GM19463 (cell line): ENCODE measurements around the gene ZNF598.
A peak's percentile ranks its signal among the peaks of the same experiment; 100 is the strongest.
"Not testable (repeated sequence)": the region's sequence is repeated elsewhere in the genome, so short reads cannot be mapped to it uniquely, and the experiment has no call there.

ENCODE experiments used
- ATAC-seq: cut with Tn5 transposase; IDR thresholded peaks from one replicate; pipeline ENCODE4 v1.9.1; 2021; ENCODE audit warnings: mild to moderate bottlenecking, moderate library complexity; ENCODE audit not compliant: unreplicated experiment

Gene ZNF598

DNA sequence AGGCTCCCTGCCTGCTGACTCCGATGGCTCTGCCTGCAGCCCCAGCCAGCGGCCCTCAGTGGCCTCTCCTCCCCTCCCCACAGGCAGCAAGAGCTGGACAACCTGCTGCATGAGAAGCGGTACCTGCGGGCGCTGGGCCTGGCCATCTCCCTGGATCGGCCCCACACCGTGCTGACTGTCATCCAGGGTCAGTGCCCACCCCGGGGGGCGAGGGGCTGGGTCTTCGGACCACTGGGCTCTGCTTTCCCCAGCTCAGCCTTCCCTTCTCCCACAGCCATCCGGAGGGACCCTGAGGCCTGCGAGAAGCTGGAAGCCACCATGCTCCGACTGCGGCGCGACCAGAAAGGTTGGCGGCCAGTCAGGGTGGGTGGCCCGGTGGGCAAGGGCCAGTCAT lies 31.7 kb downstream of the ZNF598 start:
- ATAC-seq = no peak

DNA sequence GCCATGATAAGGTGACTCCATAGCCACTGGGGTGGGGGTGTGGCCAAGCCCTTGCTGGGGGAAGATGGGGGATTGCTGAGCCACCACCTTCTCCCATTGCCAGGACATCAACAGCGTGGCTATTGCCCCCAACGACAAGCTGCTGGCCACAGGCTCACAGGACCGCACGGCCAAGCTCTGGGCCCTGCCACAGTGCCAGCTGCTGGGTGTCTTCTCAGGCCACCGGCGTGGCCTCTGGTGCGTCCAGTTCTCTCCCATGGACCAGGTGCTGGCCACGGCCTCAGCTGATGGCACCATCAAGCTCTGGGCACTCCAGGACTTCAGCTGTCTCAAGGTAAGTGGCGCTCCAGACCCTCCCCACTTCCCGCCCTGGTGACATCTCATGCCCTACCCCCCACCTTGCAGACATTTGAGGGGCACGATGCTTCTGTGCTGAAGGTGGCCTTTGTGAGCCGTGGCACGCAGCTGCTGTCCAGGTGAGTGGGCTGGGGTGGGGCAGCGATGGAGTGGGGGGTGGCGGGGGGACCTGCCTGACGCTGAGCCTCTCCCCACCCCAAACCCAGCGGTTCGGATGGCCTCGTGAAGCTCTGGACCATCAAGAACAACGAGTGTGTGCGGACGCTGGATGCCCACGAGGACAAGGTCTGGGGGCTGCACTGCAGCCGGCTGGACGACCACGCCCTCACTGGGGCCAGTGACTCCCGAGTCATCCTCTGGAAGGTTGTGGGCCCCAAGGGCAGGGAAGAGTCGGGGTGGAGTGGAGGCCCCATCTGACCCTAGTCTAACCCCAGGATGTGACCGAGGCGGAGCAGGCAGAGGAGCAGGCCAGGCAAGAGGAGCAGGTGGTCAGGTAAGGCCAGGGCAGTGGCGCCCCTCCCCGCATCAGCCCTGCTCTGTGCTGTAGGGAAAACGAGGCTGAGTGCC lies 32.4 kb downstream of the ZNF598 start:
- ATAC-seq = no peak

DNA sequence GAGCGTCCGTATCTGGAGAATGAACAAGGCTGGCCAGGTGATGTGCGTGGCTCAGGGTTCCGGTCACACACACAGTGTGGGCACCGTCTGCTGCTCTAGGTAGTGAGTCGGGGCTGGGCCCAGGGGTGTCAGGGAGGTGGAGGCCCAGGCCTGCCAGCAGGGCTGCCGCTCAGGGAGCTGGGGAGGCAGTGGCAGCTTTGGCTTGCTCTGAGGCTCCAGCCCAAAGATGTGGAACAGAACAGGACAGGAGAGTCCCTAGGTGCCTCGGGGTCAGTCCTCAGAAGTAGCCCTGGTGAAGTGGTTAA lies 33.5 kb downstream of the ZNF598 start:
- no peak for ATAC-seq

DNA sequence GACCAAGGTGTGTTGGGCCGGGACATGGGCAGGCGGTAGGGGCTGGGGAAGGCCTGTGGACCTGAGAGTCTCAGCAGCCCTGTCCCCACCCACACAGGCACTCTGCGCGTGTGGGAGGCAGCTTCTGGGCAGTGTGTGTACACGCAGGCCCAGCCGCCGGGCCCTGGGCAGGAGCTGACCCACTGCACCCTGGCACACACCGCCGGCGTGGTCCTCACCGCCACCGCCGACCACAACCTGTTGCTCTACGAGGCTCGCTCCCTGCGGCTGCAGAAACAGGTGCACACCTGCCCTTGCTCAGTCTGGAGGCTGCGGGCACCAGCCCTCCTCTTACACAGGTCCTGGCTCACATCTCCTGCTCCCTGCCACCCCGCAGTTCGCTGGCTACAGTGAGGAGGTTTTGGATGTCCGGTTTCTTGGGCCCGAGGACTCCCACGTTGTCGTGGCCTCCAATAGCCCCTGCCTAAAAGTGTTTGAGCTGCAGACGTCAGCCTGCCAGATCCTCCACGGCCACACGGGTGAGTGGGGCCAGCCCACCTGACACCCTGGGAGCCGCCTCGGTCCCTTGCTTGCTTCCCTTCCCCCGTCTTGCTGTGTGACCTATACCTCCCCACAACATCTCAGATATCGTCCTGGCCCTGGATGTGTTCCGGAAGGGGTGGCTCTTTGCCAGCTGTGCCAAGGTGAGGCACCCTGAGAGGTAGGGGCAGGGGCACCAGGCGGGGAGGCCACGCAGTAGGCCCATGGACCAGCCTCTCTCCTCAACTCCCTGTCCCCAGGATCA lies 34.0 kb downstream of the ZNF598 start:
- no peak for ATAC-seq

DNA sequence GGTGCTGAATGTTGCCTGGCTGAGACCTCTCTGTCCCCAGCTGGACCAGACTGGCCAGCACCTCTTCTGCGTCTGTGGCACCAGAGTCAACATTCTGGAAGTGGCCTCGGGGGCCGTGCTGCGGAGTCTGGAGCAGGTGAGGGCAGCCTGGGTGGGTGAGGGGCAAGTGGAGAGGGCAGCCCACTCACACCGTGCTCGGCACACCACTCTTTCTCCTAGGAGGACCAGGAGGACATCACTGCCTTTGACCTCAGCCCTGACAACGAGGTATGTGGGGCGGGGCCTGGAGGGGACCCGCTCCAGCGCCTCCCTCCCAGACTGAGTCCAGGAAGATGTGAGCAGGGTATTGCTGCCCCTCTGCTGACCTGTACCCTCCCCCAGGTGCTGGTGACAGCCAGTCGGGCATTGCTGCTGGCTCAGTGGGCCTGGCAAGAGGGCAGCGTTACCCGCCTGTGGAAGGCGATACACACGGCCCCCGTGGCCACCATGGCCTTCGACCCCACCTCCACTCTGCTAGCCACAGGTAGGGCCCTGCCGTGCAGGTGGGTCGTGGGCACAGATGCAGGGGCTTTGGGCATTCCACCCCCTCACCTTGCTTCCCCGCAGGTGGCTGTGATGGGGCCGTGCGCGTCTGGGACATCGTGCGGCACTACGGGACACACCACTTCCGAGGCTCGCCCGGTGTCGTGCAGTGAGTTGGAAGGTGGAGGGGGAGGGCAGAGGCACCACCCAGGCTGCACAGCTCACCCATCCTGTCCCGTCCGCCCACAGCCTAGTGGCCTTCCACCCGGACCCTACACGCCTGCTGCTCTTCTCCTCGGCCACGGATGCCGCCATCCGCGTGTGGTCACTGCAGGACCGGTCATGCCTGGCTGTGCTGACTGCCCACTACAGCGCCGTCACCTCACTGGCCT lies 35.2 kb downstream of the ZNF598 start:
- ATAC-seq = no peak

DNA sequence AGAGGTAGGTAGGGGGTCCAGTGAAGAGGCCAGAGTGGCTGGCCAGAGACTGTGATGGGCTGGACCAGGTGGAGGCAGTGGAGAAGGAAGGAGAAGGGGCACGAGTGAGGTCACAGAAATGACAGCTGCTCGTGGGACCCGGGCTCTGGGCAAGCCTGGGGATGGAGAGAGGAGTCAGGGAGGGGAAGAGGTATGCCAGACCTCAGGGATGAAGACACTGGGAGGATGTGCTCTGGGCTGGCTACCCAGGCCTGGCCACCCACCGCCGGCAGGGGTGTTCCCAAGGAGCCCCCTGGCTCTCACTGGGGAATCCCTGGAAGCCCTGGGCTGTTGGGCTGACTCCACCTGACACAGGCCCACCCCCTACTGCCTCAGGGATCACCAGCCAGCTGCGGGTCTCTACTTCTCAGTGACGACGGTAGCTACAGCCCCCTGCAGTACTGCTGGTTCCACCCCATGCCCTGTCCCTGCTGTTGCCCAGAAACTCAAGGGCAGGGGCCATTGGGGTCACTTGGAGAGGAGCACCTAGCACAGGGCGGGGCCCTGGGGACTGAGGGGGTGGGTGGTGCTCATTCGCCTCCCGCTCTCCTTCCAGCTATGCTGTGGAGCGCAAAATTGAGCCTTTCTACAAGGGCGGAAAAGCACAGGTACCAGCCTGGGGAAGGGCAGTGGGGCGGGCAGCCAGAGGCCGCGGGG lies 36.0 kb downstream of the ZNF598 start:
- ATAC-seq = no peak

DNA sequence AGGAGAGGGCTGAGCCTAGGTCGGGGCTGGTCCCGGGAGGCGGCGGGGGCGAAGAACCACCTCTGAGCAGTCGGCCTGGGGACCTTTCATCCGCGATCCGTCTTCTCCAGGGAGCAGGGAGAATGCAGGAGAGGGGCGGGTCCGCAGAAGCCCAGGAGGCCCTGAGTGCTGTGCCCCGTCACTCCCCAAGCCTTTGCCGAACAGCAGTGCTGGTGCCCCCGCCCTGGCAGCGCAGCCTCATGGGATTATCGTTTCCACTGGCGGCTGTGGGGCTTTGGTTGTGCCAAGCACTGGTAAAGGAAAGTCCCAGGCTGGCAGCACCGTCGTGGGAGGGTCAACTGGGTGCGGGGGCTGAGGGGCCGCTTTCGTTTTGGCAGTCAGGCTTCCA lies 37.1 kb downstream of the ZNF598 start:
- ATAC-seq = no peak

DNA sequence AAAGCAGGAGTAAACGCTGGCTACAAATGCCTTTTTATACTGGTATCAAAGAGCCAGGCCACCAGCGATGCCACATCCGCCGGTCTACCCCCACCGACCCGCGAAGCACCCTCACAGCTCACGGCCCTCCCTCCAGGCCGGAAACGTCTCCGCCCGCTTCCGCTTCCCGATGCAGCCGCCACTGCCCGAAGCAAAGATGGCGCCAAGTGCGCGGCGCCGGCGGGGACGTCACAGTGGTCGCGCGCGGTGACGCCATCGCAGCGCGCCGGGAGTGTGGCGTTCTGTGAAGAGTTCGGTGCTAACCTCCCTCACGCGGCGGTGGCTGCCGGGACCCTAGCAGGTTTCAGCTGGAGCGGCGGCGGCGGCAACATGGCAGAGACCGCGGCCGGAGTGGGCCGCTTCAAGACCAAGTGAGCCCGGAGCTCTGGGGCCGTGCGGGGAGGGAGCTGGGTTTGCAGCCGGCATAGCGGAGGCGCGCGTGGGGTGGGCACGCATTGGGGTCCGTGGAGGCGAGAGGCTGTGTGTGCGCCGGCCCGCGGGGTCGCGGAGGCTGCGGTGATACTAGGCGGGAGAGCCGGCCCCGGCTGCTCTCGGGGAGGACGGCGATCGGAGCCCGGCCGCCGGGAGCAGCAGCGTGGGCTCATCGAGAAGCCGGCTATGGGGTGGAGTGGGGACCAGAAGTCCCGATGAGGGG lies 37.7 kb downstream of the ZNF598 start, which contains the start of gene TBL3:
Gene TBL3 (plus strand): TSS at position 258 of the 694 bp plus-strand sequence. CDS start 112 bp downstream, at position 370.
- ATAC-seq = peak; percentile 90

DNA sequence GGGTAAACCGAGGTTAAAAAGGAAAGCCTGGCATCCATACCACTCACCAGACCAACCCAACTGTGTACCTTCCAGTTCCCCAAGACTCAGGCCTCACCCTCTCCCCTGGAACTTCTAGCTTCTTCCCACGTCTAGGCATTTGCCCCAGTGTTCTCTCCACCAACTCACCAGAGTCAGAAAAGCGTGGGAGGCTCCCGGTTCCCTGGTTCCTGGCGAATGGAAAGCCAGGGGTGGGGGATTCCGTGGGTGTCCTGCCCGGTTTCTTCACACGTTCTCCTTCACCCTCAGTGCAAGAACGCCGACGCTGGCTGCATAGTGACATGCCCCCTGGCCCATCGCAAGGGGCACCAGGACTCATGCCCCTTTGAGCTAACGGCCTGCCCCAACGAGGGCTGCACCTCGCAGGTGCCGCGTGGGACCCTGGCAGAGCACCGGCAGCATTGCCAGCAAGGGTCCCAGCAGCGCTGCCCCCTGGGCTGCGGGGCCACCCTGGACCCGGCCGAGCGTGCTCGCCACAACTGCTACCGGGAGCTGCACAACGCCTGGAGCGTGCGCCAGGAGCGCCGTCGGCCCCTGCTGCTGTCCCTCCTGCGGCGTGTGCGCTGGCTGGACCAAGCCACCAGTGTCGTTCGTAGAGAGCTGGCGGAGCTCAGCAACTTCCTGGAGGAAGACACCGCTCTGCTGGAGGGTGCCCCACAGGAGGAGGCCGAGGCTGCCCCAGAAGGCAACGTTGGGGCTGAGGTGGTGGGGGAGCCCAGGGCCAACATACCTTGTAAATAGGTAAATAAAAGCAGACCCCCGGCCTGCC lies 41.3 kb downstream of the ZNF598 start:
- ATAC-seq = no peak

DNA sequence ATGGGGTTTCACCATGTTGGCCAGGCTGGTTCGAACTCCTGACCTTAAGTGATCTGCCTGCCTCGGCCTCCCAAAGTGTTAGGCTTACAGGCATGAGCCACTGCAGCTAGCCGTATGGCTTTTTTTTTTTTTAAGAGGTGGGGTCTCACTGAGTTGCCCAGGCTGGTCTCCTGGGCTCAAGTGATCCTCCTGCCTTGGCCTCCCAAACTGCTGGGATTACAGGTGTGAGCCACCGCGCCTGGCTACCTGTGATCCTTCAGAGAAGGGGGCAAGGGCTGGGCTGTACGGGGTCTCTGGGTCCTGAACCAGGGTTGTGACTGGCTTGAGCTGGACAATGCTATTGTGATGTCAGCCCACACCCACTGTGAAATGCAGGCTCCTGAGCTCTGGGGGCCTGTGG lies 43.2 kb downstream of the ZNF598 start, which contains the start of gene RNF151:
Gene RNF151 (plus strand): TSS at position 397 of the 400 bp plus-strand sequence. CDS start 26 bp downstream, outside the sequence.
- ATAC-seq = no peak

DNA sequence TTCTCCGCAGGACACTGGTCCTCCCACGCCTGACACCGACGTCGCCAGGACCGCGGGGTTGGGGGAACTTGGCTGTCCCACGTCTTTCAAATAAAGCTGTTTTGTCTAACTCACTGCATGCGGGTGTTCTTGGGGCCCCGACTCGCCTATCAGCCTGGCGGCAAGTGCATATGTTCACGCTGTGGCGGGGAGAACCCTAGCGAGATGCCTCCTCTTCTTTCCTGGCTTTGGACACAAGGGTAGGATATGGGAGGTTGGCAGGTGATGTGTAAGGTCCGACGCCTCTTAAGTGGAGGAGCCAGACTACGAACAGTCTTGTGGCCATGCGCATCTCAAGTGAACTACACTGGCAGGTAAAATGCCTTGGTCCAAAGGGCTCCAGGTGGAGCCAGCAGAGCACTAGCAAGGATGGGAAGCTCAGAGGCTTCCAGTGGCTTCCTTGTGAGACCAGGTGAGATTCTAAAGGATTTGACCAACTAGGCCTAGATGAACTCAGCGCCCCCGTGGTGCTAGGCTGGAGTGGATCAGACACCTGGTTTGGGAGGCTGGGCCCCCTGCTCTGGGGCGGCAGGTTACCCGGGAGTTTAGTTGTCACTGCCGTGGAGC lies 44.1 kb downstream of the ZNF598 start:
- ATAC-seq = no peak

DNA sequence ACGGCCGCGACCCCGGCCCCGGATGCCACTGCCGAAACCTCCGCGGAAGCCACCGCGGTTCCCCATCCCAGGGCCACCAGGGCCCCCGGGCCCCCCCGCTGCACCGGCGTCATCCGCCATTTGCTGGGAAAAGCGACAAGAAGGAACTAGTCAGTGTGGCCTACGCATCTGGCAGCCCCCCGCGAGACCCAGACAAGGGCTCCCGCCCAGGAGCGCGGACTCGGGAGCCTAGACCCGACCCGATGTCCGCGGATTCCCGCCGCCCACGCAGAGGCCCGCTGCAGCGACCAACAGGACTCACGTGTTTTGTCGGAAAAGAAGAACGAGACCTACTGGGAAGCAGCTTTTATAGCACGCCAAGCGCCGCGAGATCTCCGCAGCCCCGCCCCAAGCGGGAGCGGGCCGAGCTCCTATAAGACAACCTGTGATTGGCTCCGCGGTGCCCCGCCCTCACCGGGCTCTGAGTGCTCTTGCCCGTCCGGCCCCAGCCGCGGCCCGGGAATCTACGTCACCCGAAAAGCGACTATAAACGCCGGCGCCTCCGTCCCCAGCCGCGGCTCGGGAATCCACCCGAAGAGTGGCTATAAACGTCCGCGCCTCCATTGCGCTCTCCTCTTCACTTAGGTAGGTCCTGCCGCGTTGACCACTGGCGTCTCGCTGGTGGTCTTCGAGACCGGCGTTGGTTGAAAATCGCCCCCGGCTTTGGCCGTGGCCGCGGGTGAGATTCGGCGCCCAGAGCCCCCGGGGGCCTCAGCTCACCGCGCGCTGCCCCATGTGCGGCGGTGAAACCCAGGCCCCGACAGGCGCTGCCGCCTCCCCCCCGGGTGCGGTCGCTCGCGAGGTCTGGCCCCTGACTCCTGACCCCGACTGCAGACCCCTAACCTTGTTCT lies 44.9 kb downstream of the ZNF598 start, which contains the start of gene RPS2:
Gene RPS2 (minus strand): TSS at position 321 of the 890 bp plus-strand sequence. CDS start 201 bp downstream, at position 120.
- peak; percentile 90 for ATAC-seq

DNA sequence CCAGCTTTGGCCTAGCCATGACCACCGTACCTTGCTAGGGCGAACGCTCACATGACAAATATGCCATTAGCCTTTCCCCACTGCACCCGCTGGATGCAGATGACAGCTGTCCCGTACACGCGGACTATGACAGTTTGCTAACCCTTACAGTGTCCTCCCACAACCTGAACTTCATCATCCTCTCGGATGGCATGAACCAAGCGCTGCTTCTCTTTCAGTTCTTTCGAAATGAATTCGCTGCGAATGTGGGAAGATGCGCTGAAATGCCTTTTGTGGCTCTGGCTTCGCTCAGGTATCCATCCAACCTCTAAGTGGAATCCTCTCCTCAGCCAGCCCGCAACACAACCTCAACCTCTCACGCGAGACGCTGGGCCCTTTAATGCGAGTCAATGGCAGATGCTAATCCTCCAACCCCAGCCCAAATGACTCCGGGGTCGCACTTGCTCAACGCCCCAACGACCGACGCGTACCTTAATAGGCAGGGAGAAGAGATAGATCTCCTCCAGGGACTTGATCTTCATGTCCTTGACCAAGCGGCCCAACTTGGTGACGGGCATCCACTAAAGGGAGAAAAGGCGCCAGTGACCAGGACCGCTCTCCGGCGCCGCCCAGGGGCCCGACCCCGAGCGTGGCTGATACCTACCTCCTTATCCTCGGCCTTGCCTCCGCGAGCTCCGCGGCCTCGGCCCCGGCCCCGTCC lies 45.7 kb downstream of the ZNF598 start:
- ATAC-seq = peak; percentile 2

DNA sequence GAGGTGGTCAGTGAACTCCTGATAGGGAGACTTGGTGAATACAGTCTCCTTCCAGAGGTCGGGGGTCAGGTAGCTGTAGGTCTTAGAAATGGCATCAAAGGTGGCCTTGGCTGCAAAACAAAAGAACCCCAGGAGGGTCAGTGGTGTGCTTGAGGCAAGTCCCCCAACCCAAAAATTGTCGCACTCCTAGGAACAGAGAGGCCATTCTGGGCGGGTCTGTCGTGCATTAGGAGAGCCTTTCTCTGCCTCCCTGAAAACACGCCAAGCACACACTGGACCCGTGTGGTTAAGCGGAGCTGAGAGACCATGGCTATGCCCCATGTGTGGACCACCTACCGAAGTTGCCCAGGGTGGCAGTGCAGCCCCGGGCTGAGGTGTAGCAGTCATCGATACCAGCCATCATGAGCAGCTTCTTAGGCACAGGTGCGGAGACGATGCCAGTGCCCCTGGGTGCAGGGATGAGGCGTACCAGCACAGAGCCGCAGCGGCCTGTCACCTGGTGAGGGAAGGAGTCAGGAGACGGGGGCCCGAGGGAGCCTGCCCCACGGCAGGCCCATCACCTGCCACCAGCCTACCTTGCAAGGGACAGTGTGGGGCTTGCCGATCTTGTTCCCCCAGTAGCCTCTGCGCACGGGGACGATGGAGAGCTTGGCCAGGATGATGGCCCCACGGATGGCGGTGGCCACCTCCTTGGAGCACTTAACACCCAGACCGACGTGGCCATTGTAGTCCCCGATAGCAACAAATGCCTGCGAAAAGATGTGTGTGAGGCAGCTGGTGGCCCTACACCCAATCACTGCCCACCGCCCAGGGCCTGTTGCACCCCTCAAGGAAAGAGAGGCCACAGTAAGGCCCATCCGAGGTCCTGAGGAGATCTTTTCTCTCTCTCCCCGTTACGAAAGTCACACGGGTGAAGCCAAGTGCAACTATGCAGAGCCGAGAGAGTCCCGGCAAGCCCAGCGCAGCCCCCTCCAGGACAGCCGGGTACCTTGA lies 47.2 kb downstream of the ZNF598 start:
- not testable (repeated sequence) for ATAC-seq

DNA sequence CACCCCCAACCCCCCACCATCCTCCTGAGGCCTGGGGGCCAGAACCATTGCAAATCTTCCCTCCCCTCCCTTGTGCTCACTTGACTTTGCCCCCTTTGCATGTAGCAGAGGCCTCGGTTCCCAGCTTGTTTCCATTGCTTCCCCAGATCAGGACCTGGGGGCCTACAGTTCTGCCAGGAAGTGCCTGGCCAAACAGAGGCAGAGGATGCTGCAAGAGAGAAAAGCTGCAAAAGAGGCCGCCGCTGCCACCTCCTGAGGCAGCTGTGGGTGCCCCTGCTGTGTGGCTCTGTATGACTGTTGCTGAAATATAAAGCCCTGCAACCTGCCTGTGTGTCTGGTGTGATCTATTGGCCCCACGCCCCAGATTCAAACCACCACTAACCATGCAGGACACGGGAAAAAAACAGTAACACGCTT lies 48.0 kb downstream of the ZNF598 start:
- no peak for ATAC-seq
